AG09309 (cell line): ENCODE data around the gene CIZ1.

Source experiments
- DNase-seq: peaks from one replicate; pipeline ENCODE4 v3.0.0-alpha.2; 2010; ENCODE audit warnings: low read depth
- H3K4me3 ChIP-seq: 2 replicates; pipeline ENCODE4 v1.5.1; 2011; ENCODE audit warnings: mild to moderate bottlenecking, low read depth, low read length, moderate library complexity; ENCODE audit not compliant: control insufficient read depth
- CTCF ChIP-seq: IDR thresholded peaks from 2 replicates; pipeline ENCODE4 v1.5.1; 2011; ENCODE audit warnings: mild to moderate bottlenecking, low read depth, low read length, inconsistent platforms; ENCODE audit not compliant: insufficient read depth, control insufficient read depth; ENCODE audit errors: missing control alignments

Gene CIZ1

GRCh38 chr9:128152133-128153059 is 39.0 kb downstream of the CIZ1 start:
- no peak for DNase-seq
- no peak for TF ChIP-seq CTCF
- H3K4me3 ChIP-seq, result no peak overlapping the region

GRCh38 chr9:128151309-128152132 is 39.9 kb downstream of the CIZ1 start:
- no peak for DNase-seq
- TF ChIP-seq CTCF, result no peak
- no peak overlapping the region for H3K4me3 ChIP-seq

GRCh38 chr9:128150594-128151308 is 40.6 kb downstream of the CIZ1 start:
- H3K4me3 ChIP-seq, result no peak overlapping the region
- TF ChIP-seq CTCF, result no peak
- no peak for DNase-seq

GRCh38 chr9:128149951-128150593 is 41.3 kb downstream of the CIZ1 start:
- no peak for TF ChIP-seq CTCF
- H3K4me3 ChIP-seq, result no peak overlapping the region
- no peak for DNase-seq

GRCh38 chr9:128149001-128149701 is 42.2 kb downstream of the CIZ1 start, which contains the start of gene LCN2:
LCN2 (plus strand) TSS chr9:128149453; CDS start chr9:128149526, 73 bp downstream.
- no peak within 1 kb of the TSS for H3K4me3 ChIP-seq
- TF ChIP-seq CTCF, result no peak

More at GRCh38 chr9:128149001-128149701, 42.2 kb downstream of the CIZ1 start, which contains the start of gene LCN2:
- no peak for DNase-seq
